Measurements from ENCODE around the gene OCLN. TPM values are rescaled to one million over a fixed set of nuclear protein-coding genes. Genes with fewer than 3 reads are reported as not detected.
"Not testable (repeated sequence)": the region's sequence is repeated elsewhere in the genome, so short reads cannot be mapped to it uniquely, and the experiment has no call there.

Gene OCLN
- total and polyA plus RNA-seq, 2 experiments from 2014 or later, result 4.0 to 5.6 TPM

GRCh38 chr5:69568072-69568471, 75.5 kb downstream of the OCLN start:
- not testable (repeated sequence) for H3K27me3 ChIP-seq; H3K4me1 ChIP-seq (ENCODE audit: low read depth); H3K36me3 ChIP-seq; H3K4me3 ChIP-seq; H3K9me3 ChIP-seq (ENCODE audit: low read depth); H3K27ac ChIP-seq; DNase-seq (ENCODE audit: low read depth in 1 of 2, low spot score in 1 of 2)

- H3K27me3 ChIP-seq; H3K4me3 ChIP-seq; H3K9me3 ChIP-seq (ENCODE audit: low read depth); H3K4me1 ChIP-seq (ENCODE audit: low read depth); H3K36me3 ChIP-seq; DNase-seq (ENCODE audit: low read depth in 1 of 2, low spot score in 1 of 2); H3K27ac ChIP-seq: not testable (repeated sequence)
These were observed 90.8 kb downstream of the OCLN start for GRCh38 chr5:69583356-69583755.

- not testable (repeated sequence) for H3K27me3 ChIP-seq; H3K4me3 ChIP-seq; H3K36me3 ChIP-seq; H3K9me3 ChIP-seq (ENCODE audit: low read depth); H3K4me1 ChIP-seq (ENCODE audit: low read depth); DNase-seq (ENCODE audit: low read depth in 1 of 2, low spot score in 1 of 2); H3K27ac ChIP-seq
These were observed 103.7 kb downstream of the OCLN start for GRCh38 chr5:69596114-69596840.

GRCh38 chr5:69601947-69602346, 109.4 kb downstream of the OCLN start:
- not testable (repeated sequence) for H3K27me3 ChIP-seq; H3K4me1 ChIP-seq (ENCODE audit: low read depth); DNase-seq (ENCODE audit: low read depth in 1 of 2, low spot score in 1 of 2); H3K4me3 ChIP-seq; H3K27ac ChIP-seq; H3K9me3 ChIP-seq (ENCODE audit: low read depth); H3K36me3 ChIP-seq

DNA sequence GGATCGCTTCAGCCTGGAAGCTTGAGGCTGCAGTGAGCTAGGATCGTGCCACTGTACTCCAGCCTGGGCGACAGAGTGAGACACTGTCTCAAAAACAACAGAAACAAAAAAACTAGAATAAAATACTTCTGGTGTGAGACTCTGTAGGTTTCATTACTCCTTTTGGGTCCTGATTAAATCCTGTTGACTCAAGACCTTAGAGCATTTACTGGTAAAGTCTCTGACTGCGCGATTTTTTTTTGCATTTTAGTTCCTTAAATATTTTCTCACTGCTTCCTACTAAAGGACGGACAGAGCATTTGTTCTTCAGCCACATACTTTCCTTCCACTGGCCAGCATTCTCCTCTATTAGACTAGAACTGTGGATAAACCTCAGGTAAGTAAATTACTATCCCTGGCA, 114.2 kb downstream of the OCLN start:
- not testable (repeated sequence) for DNase-seq (ENCODE audit: low read depth in 1 of 2, low spot score in 1 of 2); H3K36me3 ChIP-seq; H3K27ac ChIP-seq; H3K27me3 ChIP-seq; H3K4me3 ChIP-seq; H3K9me3 ChIP-seq (ENCODE audit: low read depth); H3K4me1 ChIP-seq (ENCODE audit: low read depth)

Other genes with a start within 250 kb of the OCLN start
- 0.81 and 4.4 TPM in 2 replicates for gene CCDC125, start 160.0 kb upstream of the OCLN start, total RNA-seq
- gene CCDC125, start 160.0 kb upstream of the OCLN start, polyA plus RNA-seq, result 0.65 and 1.9 TPM in 2 replicates
- 13.4 and 22.5 TPM in 2 replicates for gene AK6, start 123.3 kb upstream of the OCLN start, total RNA-seq
- 69.7 and 70.6 TPM in 2 replicates for gene AK6, start 123.3 kb upstream of the OCLN start, polyA plus RNA-seq
- gene TAF9, start 123.3 kb upstream of the OCLN start, total RNA-seq, result 65.6 and 80.4 TPM in 2 replicates
- gene TAF9, start 123.3 kb upstream of the OCLN start, polyA plus RNA-seq, result 104 and 110 TPM in 2 replicates
- 18.8 and 26.0 TPM in 2 replicates for gene RAD17, start 123.0 kb upstream of the OCLN start, total RNA-seq
- gene RAD17, start 123.0 kb upstream of the OCLN start, polyA plus RNA-seq, result 29.0 and 34.1 TPM in 2 replicates
- 3.7 and 4.9 TPM in 2 replicates for gene MARVELD2, start 77.7 kb upstream of the OCLN start, total RNA-seq
- 4.9 TPM in 2 replicates for gene MARVELD2, start 77.7 kb upstream of the OCLN start, polyA plus RNA-seq
- 17.8 and 35.8 TPM in 2 replicates for gene GTF2H2C, start 67.4 kb downstream of the OCLN start, total RNA-seq
- gene GTF2H2C, start 67.4 kb downstream of the OCLN start, polyA plus RNA-seq, result 27.3 and 34.0 TPM in 2 replicates